Measurements from ENCODE around the gene HMGB1. TPM values are rescaled to one million over a fixed set of nuclear protein-coding genes. Genes with fewer than 3 reads are reported as not detected.

Gene HMGB1
- total RNA-seq, 5 donors from 2014 or later (not counting 1 experiment from before 2014, with no cell fraction given): 290 to 406 (median 300) TPM

- no peaks in the 10 kb centered on the region for H3K9me3 ChIP-seq
- Mint-ChIP-seq H3K27me3 (peaks cover 0 to 5% of the 10 kb centered on the region in 2 donors), H3K9me3 (no peaks in the 10 kb centered on the region), H3K4me3 (no peak overlapping the region), H3K27ac (no peak overlapping the region), H3K4me1 (no peaks in the 10 kb centered on the region), H3K36me3 (no peaks in the 10 kb centered on the region)
- POLR2A ChIA-PET: no interaction called here
- DNase-seq (no peak), ATAC-seq (replicated peaks in 1 of 4) (no peak)
- CTCF ChIA-PET: interaction anchor here in 1 of 2 donors (0.6 kb wide), 1 partner anchor 8 kb away, joined by 3 read pairs; no protein-coding TSS in a partner anchor
- 100% methylated on average over 2 of the region's 8 CpGs for WGBS (ENCODE audit: insufficient coverage)
- no peak overlapping the region for H3K4me3 ChIP-seq (ENCODE audit: control insufficient read depth in 1 of 2, extremely low read depth in 1 of 2, low read length in 1 of 2)
- H3K27ac ChIP-seq (ENCODE audit: low read length): no peak overlapping the region
- no peaks in the 10 kb centered on the region for H3K4me1 ChIP-seq (ENCODE audit: control insufficient read depth in 1 of 2, extremely low read depth in 1 of 2, insufficient read depth in 2 of 2, low read length in 2 of 2)
- peaks cover 0 to 8% of the 10 kb centered on the region in 2 experiments for H3K27me3 ChIP-seq (replicated peaks in 1 of 2; ENCODE audit: control insufficient read depth in 2 of 2, extremely low read depth in 1 of 2, insufficient read depth in 2 of 2, low read length in 1 of 2)
- H3K36me3 ChIP-seq (ENCODE audit: control insufficient read depth in 2 of 2, extremely low read depth in 1 of 2, insufficient read depth in 1 of 2, low read length in 1 of 2): no peaks in the 10 kb centered on the region
Measured at GRCh38 chr13:30481241-30481760, 15.6 kb upstream of the HMGB1 start.

DNA sequence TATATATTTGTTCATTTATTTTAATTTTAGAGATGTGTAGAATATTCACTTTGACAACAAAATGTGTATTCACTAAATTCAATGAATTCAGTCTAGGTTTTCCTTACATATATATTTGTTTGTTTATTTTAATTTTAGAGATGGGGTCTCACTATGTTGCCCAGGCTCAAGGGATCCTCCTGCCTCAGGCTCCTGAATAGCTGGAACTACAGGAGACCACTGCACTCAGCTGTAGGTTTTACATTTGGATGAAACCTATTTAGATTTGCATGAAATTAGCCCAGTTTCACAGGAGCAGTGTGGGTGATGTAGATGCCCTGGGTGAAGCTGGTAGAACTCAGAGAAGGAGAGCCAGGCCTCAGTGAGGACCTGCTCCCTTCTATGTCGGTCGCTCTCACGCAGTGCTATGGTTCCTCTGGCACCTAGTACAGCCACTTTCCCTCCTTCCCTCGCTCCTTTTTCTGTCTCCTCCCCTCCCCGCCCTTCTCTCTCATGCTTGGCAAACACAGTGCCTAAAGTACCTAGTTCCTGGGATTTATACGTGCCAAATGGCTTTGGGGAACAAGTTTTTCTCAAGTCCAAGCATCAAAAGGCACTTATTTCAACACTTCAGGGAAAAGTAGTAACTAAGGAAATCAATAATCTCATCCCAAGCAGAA is 14.7 kb upstream of the HMGB1 start:
- Histone ChIP-seq H3K27me3 (replicated peaks in 1 of 2; ENCODE audit: control insufficient read depth in 2 of 2, extremely low read depth in 1 of 2, insufficient read depth in 2 of 2, low read length in 1 of 2) (peaks cover 0 to 8% of the 10 kb centered on the region in 2 experiments), H3K9me3 (no peaks in the 10 kb centered on the region), H3K27ac (ENCODE audit: low read length) (no peak overlapping the region), H3K4me3 (ENCODE audit: control insufficient read depth in 1 of 2, extremely low read depth in 1 of 2, low read length in 1 of 2) (no peak overlapping the region), H3K4me1 (ENCODE audit: control insufficient read depth in 1 of 2, extremely low read depth in 1 of 2, insufficient read depth in 2 of 2, low read length in 2 of 2) (no peaks in the 10 kb centered on the region), H3K36me3 (ENCODE audit: control insufficient read depth in 2 of 2, extremely low read depth in 1 of 2, insufficient read depth in 1 of 2, low read length in 1 of 2) (no peaks in the 10 kb centered on the region)
- H3K27ac Mint-ChIP-seq: no peak overlapping the region
- 94% methylated on average over 5 of the region's 6 CpGs for WGBS (ENCODE audit: insufficient coverage)
- H3K27me3 Mint-ChIP-seq: peaks cover 0 to 2% of the 10 kb centered on the region in 2 donors
- POLR2A ChIA-PET: interaction anchor here in 1 of 2 donors (0.6 kb wide), 1 partner anchor 129 kb away, joined by 3 read pairs; no protein-coding TSS in a partner anchor
- H3K9me3 Mint-ChIP-seq: no peaks in the 10 kb centered on the region
- no peak for ATAC-seq (replicated peaks in 1 of 4)
- H3K36me3 Mint-ChIP-seq: no peaks in the 10 kb centered on the region
- CTCF ChIA-PET: no interaction called here
- no peak for DNase-seq
- H3K4me3 Mint-ChIP-seq: no peak overlapping the region
- H3K4me1 Mint-ChIP-seq: no peaks in the 10 kb centered on the region

DNA sequence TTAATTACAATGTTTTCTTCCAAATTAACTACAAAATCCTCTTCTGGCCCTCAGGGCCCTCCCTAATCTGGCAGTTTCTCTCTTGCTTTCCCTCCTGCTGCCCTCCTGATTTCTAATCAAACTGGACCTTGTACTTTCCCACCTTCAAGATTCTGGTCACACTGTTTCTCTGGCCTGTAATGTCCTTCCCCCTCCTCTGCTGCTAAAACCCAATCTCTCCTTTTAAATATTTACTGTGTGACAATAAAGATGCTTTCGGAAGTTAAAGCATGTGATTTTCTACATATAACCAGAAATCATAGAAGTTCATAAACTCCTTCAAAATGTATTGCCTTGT is 14.1 kb upstream of the HMGB1 start:
- DNase-seq (no peak), ATAC-seq (replicated peaks in 1 of 4) (no peak)
- no peak overlapping the region for H3K27ac Mint-ChIP-seq
- Histone ChIP-seq H3K36me3 (ENCODE audit: control insufficient read depth in 2 of 2, extremely low read depth in 1 of 2, insufficient read depth in 1 of 2, low read length in 1 of 2) (no peaks in the 10 kb centered on the region), H3K27me3 (replicated peaks in 1 of 2; ENCODE audit: control insufficient read depth in 2 of 2, extremely low read depth in 1 of 2, insufficient read depth in 2 of 2, low read length in 1 of 2) (peaks cover 0 to 8% of the 10 kb centered on the region in 2 experiments), H3K4me1 (ENCODE audit: control insufficient read depth in 1 of 2, extremely low read depth in 1 of 2, insufficient read depth in 2 of 2, low read length in 2 of 2) (no peaks in the 10 kb centered on the region), H3K4me3 (ENCODE audit: control insufficient read depth in 1 of 2, extremely low read depth in 1 of 2, low read length in 1 of 2) (no peak overlapping the region), H3K9me3 (no peaks in the 10 kb centered on the region), H3K27ac (ENCODE audit: low read length) (no peak overlapping the region)
- H3K9me3 Mint-ChIP-seq: no peaks in the 10 kb centered on the region
- no peak overlapping the region for H3K4me3 Mint-ChIP-seq
- WGBS (ENCODE audit: insufficient coverage): no CpG with 5 or more reads among the region's 1 CpG
- CTCF ChIA-PET: no interaction called here
- POLR2A ChIA-PET: no interaction called here
- H3K4me1 Mint-ChIP-seq: no peaks in the 10 kb centered on the region
- H3K27me3 Mint-ChIP-seq: no peaks in the 10 kb centered on the region
- H3K36me3 Mint-ChIP-seq: no peaks in the 10 kb centered on the region

DNA sequence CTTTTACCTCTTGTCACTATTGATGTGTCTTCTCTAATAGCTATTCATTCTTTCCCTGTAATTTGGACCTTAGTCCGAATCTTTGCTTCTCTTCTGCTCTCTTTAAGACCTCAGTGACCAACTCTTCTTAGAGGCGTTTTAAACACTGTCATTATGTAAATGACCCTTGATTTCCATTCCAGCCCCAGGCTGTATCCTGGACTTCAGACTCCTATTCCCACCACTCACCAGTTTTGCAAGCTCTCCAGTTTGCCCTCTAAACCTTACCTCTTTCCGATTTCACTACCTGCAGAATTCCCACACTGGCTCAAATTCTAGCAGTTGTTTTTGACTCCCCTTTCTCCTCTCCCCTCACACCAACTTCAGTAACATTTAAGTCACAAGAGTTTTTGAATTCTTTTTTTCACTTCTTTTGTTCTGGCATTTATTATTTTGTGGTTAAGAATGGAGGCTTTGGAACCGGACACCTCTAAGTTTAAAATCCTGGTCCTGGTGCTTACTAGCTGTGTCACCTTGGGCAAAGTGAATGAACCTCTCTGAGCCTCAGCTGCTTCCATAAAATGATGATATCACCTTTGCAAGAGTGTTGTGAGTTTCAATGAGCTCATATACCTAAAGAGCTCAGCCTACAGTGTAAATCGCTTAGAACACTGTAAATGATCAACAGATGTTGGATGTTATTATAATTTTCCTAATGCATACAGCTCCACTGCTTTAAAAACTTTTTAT is 13.6 kb upstream of the HMGB1 start:
- Mint-ChIP-seq H3K4me1 (no peaks in the 10 kb centered on the region), H3K27ac (no peak overlapping the region), H3K36me3 (no peaks in the 10 kb centered on the region), H3K4me3 (no peak overlapping the region), H3K9me3 (no peaks in the 10 kb centered on the region), H3K27me3 (no peaks in the 10 kb centered on the region)
- DNase-seq (no peak), ATAC-seq (replicated peaks in 1 of 4) (no peak)
- no peak overlapping the region for H3K27ac ChIP-seq (ENCODE audit: low read length)
- H3K4me1 ChIP-seq (ENCODE audit: control insufficient read depth in 1 of 2, extremely low read depth in 1 of 2, insufficient read depth in 2 of 2, low read length in 2 of 2): no peaks in the 10 kb centered on the region
- CTCF ChIA-PET: no interaction called here
- POLR2A ChIA-PET: interaction anchor here in 1 of 2 donors (0.7 kb wide), 1 partner anchor 138 kb away, joined by 4 read pairs; the partner anchor contains the start of gene USPL1
- no peaks in the 10 kb centered on the region for H3K36me3 ChIP-seq (ENCODE audit: control insufficient read depth in 2 of 2, extremely low read depth in 1 of 2, insufficient read depth in 1 of 2, low read length in 1 of 2)
- 83% methylated on average over 4 of the region's 5 CpGs for WGBS (ENCODE audit: insufficient coverage)
- H3K9me3 ChIP-seq: no peaks in the 10 kb centered on the region
- H3K27me3 ChIP-seq (replicated peaks in 1 of 2; ENCODE audit: control insufficient read depth in 2 of 2, extremely low read depth in 1 of 2, insufficient read depth in 2 of 2, low read length in 1 of 2): peaks cover 0 to 8% of the 10 kb centered on the region in 2 experiments
- H3K4me3 ChIP-seq (ENCODE audit: control insufficient read depth in 1 of 2, extremely low read depth in 1 of 2, low read length in 1 of 2): no peak overlapping the region

DNA sequence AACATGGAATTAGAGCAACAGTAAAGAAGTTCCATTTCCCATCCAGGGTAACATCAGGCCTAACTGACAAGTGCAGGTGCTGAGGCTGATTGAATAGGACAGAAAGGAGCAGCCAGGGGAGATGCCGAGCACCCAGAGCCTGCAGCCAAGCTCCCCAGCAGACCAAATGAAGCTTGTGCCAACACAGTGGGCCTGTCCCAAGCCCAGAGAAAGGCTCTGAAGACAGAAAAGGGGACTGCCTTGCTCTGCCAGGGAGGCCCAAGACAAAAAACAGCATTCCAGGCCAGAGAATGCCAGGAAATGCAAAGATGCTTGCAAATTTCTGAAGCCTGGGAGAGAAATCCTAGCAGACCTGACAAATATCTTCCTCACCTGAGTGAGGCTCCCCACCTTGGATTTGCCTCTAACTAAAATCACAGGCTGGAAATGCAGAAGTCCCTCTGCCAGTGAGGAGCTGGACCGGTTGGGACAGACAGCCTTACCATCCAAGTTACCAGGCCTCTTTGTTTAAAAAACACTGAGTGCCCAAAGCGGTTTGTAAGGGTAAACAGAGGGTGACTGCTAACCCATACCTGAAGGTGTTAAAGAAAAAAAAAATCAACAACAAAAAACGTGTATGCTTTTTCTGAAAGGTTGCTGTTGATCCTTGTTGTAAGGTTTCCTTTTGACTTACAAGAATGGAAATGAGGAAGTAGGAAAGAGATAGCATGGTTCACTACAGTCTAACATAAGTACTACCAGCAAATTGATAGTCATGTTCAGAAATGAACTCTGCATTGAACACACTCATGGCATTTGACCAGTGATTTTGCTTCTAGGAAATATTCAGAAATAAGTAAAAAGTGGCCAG is 11.8 kb upstream of the HMGB1 start:
- Mint-ChIP-seq H3K27ac (no peak overlapping the region), H3K27me3 (no peaks in the 10 kb centered on the region), H3K9me3 (no peaks in the 10 kb centered on the region), H3K36me3 (no peaks in the 10 kb centered on the region), H3K4me3 (no peak overlapping the region), H3K4me1 (no peaks in the 10 kb centered on the region)
- Histone ChIP-seq H3K4me1 (ENCODE audit: control insufficient read depth in 1 of 2, extremely low read depth in 1 of 2, insufficient read depth in 2 of 2, low read length in 2 of 2) (no peaks in the 10 kb centered on the region), H3K9me3 (no peaks in the 10 kb centered on the region), H3K27me3 (replicated peaks in 1 of 2; ENCODE audit: control insufficient read depth in 2 of 2, extremely low read depth in 1 of 2, insufficient read depth in 2 of 2, low read length in 1 of 2) (no peaks in the 10 kb centered on the region), H3K27ac (ENCODE audit: low read length) (no peak overlapping the region), H3K4me3 (ENCODE audit: control insufficient read depth in 1 of 2, extremely low read depth in 1 of 2, low read length in 1 of 2) (no peak overlapping the region), H3K36me3 (ENCODE audit: control insufficient read depth in 2 of 2, extremely low read depth in 1 of 2, insufficient read depth in 1 of 2, low read length in 1 of 2) (no peaks in the 10 kb centered on the region)
- ChIA-PET POLR2A (no interaction called here), CTCF (no interaction called here)
- DNase-seq (no peak), ATAC-seq (replicated peaks in 1 of 4) (no peak)
- 100% methylated on average over 1 of the region's 4 CpGs for WGBS (ENCODE audit: insufficient coverage)

- H3K27ac ChIP-seq (ENCODE audit: low read length): no peak overlapping the region
- CTCF ChIA-PET: interaction anchor here in 1 of 2 donors (0.5 kb wide), 1 partner anchor 53 kb away, joined by 3 read pairs; no protein-coding TSS in a partner anchor
- POLR2A ChIA-PET: interaction anchor here in 1 of 2 donors (0.5 kb wide), 1 partner anchor 40 kb away, joined by 5 read pairs; no protein-coding TSS in a partner anchor
- H3K9me3 ChIP-seq: no peaks in the 10 kb centered on the region
- DNase-seq: no peak
- WGBS (ENCODE audit: insufficient coverage): no CpG with 5 or more reads among the region's 1 CpG
- H3K27ac Mint-ChIP-seq: no peak overlapping the region
- no peaks in the 10 kb centered on the region for H3K27me3 ChIP-seq (replicated peaks in 1 of 2; ENCODE audit: control insufficient read depth in 2 of 2, extremely low read depth in 1 of 2, insufficient read depth in 2 of 2, low read length in 1 of 2)
- H3K4me1 ChIP-seq (ENCODE audit: control insufficient read depth in 1 of 2, extremely low read depth in 1 of 2, insufficient read depth in 2 of 2, low read length in 2 of 2): no peaks in the 10 kb centered on the region
- no peak for ATAC-seq (replicated peaks in 1 of 4)
- H3K36me3 Mint-ChIP-seq: no peaks in the 10 kb centered on the region
- no peaks in the 10 kb centered on the region for H3K27me3 Mint-ChIP-seq
- H3K9me3 Mint-ChIP-seq: no peaks in the 10 kb centered on the region
- no peak overlapping the region for H3K4me3 Mint-ChIP-seq
- no peaks in the 10 kb centered on the region for H3K36me3 ChIP-seq (ENCODE audit: control insufficient read depth in 2 of 2, extremely low read depth in 1 of 2, insufficient read depth in 1 of 2, low read length in 1 of 2)
- H3K4me1 Mint-ChIP-seq: no peaks in the 10 kb centered on the region
- H3K4me3 ChIP-seq (ENCODE audit: control insufficient read depth in 1 of 2, extremely low read depth in 1 of 2, low read length in 1 of 2): no peak overlapping the region
Measured at GRCh38 chr13:30473675-30474074, 7.9 kb upstream of the HMGB1 start.

All from T-cell (primary cell).